ENCODE measurements around the gene NDUFC1.

The NDUFC1 gene

GRCh38 chr4:139301821-139302611 is at the start of gene NDUFC1:
TSS of gene NDUFC1 (minus strand) at chr4:139302477. CDS start at chr4:139295798, 6,679 bp downstream.
- H3K36me3 ChIP-seq (ENCODE audit: control insufficient read depth in 2 of 2, insufficient read depth in 1 of 2, low read length in 2 of 2) = peaks cover 0 to 25% of the 10 kb centered on the region in 2 experiments; a peak in 2 of 3 replicates
- no peaks in the 10 kb centered on the region for H3K9me3 ChIP-seq (ENCODE audit: control insufficient read depth, insufficient read depth, low read depth, low read length)
- ChIA-PET POLR2A (interaction anchor here (0.5 to 2.6 kb wide), 8 partner anchors 10 to 272 kb away, joined by 3 to 28 read pairs (median 4); partner anchors contain the start of genes ELF2 and MGARP), CTCF (interaction anchor here (0.8 to 1.7 kb wide), 2 partner anchors 202 to 272 kb away, joined by 3 to 5 read pairs; no protein-coding TSS in a partner anchor)
- H3K4me3 ChIP-seq (ENCODE audit: low read depth, low read length) = peak within 1 kb of the TSS; percentile 96
- peak within 1 kb of the TSS; percentile 70 for H3K27ac ChIP-seq (ENCODE audit: extremely low read depth, low read depth, low read length)
- H3K4me1 ChIP-seq (ENCODE audit: control insufficient read depth, insufficient read depth, low read length) = no peaks in the 10 kb centered on the region
- TF ChIP-seq KLF9 (tag by site-specific recombination; IDR thresholded peaks at IDR 0.05; ENCODE audit: low read depth) = peak; percentile 17; the same call in 1 of the 2 replicates
- no peak for TF ChIP-seq ZNF510 (tag by site-specific recombination; IDR thresholded peaks at IDR 0.05; ENCODE audit: insufficient replicate concordance)
- TF ChIP-seq ZNF501 (tag by site-specific recombination; IDR thresholded peaks at IDR 0.05) = 0 out of 2 replicates have a peak, but pooled peaks have one; percentile 22
- TF ChIP-seq ZNF692 (tag by site-specific recombination; IDR thresholded peaks at IDR 0.05) = peak; percentile 90
- TF ChIP-seq ZFP69B (tag by site-specific recombination; IDR thresholded peaks at IDR 0.05) = peak; percentile 91
- TF ChIP-seq YY2 (tag by site-specific recombination; IDR thresholded peaks at IDR 0.05) = no peak
- peak; percentile 69 for TF ChIP-seq SCRT1 (tag by site-specific recombination; IDR thresholded peaks at IDR 0.05; ENCODE audit: borderline replicate concordance)
- TF ChIP-seq KLF7 (tag by site-specific recombination; IDR thresholded peaks at IDR 0.05; ENCODE audit: borderline replicate concordance) = 0 out of 2 replicates have a peak, but pooled peaks have one; percentile 16
- peak; percentile 51; the same call in 1 of the 2 replicates for TF ChIP-seq ZNF513 (tag by site-specific recombination; IDR thresholded peaks at IDR 0.05)
- peak; percentile 32; the same call in 1 of the 2 replicates for TF ChIP-seq KLF1 (tag by site-specific recombination; IDR thresholded peaks at IDR 0.05)
- peak; percentile 74 for TF ChIP-seq SP2 (tag by site-specific recombination; IDR thresholded peaks at IDR 0.05)
- no peak for TF ChIP-seq ZNF426 (tag by site-specific recombination; IDR thresholded peaks at IDR 0.05)
- TF ChIP-seq ZNF843 (tag by site-specific recombination; IDR thresholded peaks at IDR 0.05) = no peak
- peak; percentile 44 for TF ChIP-seq CTCF (tag by site-specific recombination; IDR thresholded peaks at IDR 0.05)
- no peak for TF ChIP-seq ZNF677 (tag by site-specific recombination; IDR thresholded peaks at IDR 0.05)
- TF ChIP-seq ZNF366 (tag by site-specific recombination; conservative IDR thresholded peaks at IDR 0.05) = peak; percentile 87
- TF ChIP-seq ZXDB (tag by site-specific recombination; IDR thresholded peaks at IDR 0.05) = no peak; the same call in 1 of the 2 replicates
- peak; percentile 91 for TF ChIP-seq PRDM10 (tag by site-specific recombination; IDR thresholded peaks at IDR 0.05)
- TF ChIP-seq SCRT2 (tag by site-specific recombination; IDR thresholded peaks at IDR 0.05) = peak; percentile 96
- no peak for TF ChIP-seq ZNF214 (tag by site-specific recombination; IDR thresholded peaks at IDR 0.05; ENCODE audit: borderline replicate concordance)
- TF ChIP-seq ZNF354C (tag by site-specific recombination; IDR thresholded peaks at IDR 0.05; ENCODE audit: borderline replicate concordance, low read depth) = no peak
- TF ChIP-seq IKZF3 (tag by site-specific recombination; IDR thresholded peaks at IDR 0.05) = peak; percentile 70
- TF ChIP-seq ZNF660 (tag by site-specific recombination; IDR thresholded peaks at IDR 0.05) = no peak
- TF ChIP-seq SP3 (tag by site-specific recombination; IDR thresholded peaks at IDR 0.05) = peak; percentile 71; the same call in 1 of the 2 replicates
- TF ChIP-seq ATF2 (tag by site-specific recombination; IDR thresholded peaks at IDR 0.05; ENCODE audit: low read depth) = no peak
- peak; percentile 49 for TF ChIP-seq ZBTB20 (tag by site-specific recombination; IDR thresholded peaks at IDR 0.05)
